Activated CD8-positive, alpha-beta T cell treated with anti-CD3 and anti-CD28 coated beads, Interleukin-2, amount 10 ng/mL, durations not matched to agents 7 days and 5 days (primary cell): ENCODE data around the gene STRN. TPM values are rescaled to one million over a fixed set of nuclear protein-coding genes. Genes with fewer than 3 reads are reported as not detected.
A peak's percentile ranks its signal among the peaks of the same experiment; 100 is the strongest.
"Not testable (repeated sequence)": the region's sequence is repeated elsewhere in the genome, so short reads cannot be mapped to it uniquely, and the experiment has no call there.

ENCODE experiments used
- ATAC-seq: fragments of 150-1000 bp; cut with Tn5 transposase; one replicate; pipeline ENCODE4 v1.10.0; 2021; ENCODE audit warnings: moderate library complexity
- CTCF ChIA-PET: fragments of 350-600 bp; sonication (Branson Sonifier 250); formaldehyde crosslinking; loops from one replicate; lab custom pipeline; 2021; ENCODE audit warnings: antibody characterized with exemption; lab: Charles Lee
- POLR2A ChIA-PET: fragments of 350-600 bp; sonication (Branson Sonifier 250); formaldehyde crosslinking; loops from one replicate; lab custom pipeline; 2021; ENCODE audit warnings: antibody characterized with exemption; lab: Charles Lee
- DNase-seq: peaks from one replicate; pipeline ENCODE4 v3.0.0-alpha.2; 2020
- H3K27ac Mint-ChIP-seq: one replicate; pipeline ENCODE4 v1.8.0; 2021; ENCODE audit warnings: mild to moderate bottlenecking, mixed read lengths
- H3K27me3 Mint-ChIP-seq: one replicate; pipeline ENCODE4 v1.8.0; 2021; ENCODE audit warnings: low read depth, mixed read lengths
- H3K36me3 Mint-ChIP-seq: one replicate; pipeline ENCODE4 v1.8.0; 2021; ENCODE audit warnings: low read depth, mixed read lengths
- H3K4me1 Mint-ChIP-seq: one replicate; pipeline ENCODE4 v1.8.0; 2021; ENCODE audit warnings: low read depth, mixed read lengths
- H3K4me3 Mint-ChIP-seq: one replicate; pipeline ENCODE4 v1.8.0; 2021; ENCODE audit warnings: mild to moderate bottlenecking, mixed read lengths
- H3K9me3 Mint-ChIP-seq: one replicate; pipeline ENCODE4 v1.8.0; 2022; ENCODE audit warnings: mixed read lengths; ENCODE audit not compliant: insufficient read depth
- total RNA-seq, 2 experiments: library from RNA; stranded (reverse); gene quantifications; one replicate each; pipeline ENCODE4 v1.2.3, GENCODE V29; 2021

STRN gene
- total RNA-seq, 2 experiments from 2014 or later: 35.8 to 38.1 TPM

- H3K9me3 Mint-ChIP-seq, H3K27me3 Mint-ChIP-seq, DNase-seq, CTCF ChIA-PET, POLR2A ChIA-PET, H3K4me1 Mint-ChIP-seq, ATAC-seq, H3K4me3 Mint-ChIP-seq, H3K27ac Mint-ChIP-seq: not testable (repeated sequence)
- peaks cover 16% of the 10 kb centered on the region for H3K36me3 Mint-ChIP-seq
Measured at GRCh38 chr2:36979007-36979406, 12.7 kb upstream of the STRN start.

GRCh38 chr2:36976065-36976464 is 9.7 kb upstream of the STRN start:
- H3K4me1 Mint-ChIP-seq: no peaks in the 10 kb centered on the region
- CTCF ChIA-PET: no interaction called here
- H3K27ac Mint-ChIP-seq: no peak overlapping the region
- DNase-seq (no peak), ATAC-seq (no peak)
- H3K9me3 Mint-ChIP-seq: no peaks in the 10 kb centered on the region
- no peak overlapping the region for H3K4me3 Mint-ChIP-seq
- H3K27me3 Mint-ChIP-seq: no peaks in the 10 kb centered on the region
- peaks cover 15% of the 10 kb centered on the region for H3K36me3 Mint-ChIP-seq
- POLR2A ChIA-PET: interaction anchor here (2.1 kb wide), 1 partner anchor 9 kb away, joined by 7 read pairs; the partner anchor contains the start of gene STRN

DNA sequence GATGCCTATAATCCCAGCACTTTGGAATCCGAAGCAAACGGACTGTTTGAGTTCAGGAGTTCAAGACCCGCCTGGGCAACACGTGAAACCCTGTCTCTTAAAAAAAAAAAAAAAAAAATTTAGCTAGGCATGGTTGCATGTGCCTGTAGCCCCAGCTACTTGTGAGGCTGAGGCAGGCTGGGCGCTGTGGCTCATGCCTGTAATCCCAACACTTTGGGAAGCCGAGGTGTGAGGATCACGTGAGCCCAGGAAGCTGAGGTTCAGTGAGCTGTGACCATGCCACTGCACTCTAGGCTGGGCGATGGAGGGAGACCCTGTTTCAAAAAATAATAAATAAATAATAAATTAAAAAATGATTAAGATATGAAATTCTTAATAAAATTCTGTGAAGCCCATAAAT is 9.0 kb upstream of the STRN start:
- Mint-ChIP-seq H3K9me3 (no peaks in the 10 kb centered on the region), H3K4me1 (no peaks in the 10 kb centered on the region), H3K36me3 (peaks cover 13% of the 10 kb centered on the region), H3K4me3 (no peak overlapping the region), H3K27me3 (no peaks in the 10 kb centered on the region), H3K27ac (no peak overlapping the region)
- ChIA-PET CTCF (no interaction called here), POLR2A (interaction anchor here (2.1 kb wide), 1 partner anchor 9 kb away, joined by 7 read pairs; the partner anchor contains the start of gene STRN)
- DNase-seq (no peak), ATAC-seq (no peak)

DNA sequence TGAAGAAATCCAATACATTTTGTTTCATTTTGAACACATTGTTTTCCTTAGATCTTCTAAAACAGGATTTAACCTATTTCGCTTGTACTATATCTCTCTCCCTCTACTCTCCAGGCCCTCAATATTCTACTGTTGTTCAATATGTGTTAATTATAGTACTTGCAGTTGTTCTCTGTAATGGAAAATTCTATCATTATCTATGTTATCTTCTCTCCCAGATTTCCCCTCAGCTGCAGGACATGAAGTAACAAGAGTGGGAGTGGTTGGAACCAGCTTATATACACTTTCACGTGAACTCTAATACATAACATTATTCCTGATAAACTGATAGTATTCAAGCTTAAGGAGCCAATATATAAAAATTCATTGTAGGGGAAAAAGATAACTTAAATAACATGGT is 7.0 kb upstream of the STRN start:
- H3K9me3 Mint-ChIP-seq: no peaks in the 10 kb centered on the region

GRCh38 chr2:36971990-36972389 is 5.7 kb upstream of the STRN start:
- Mint-ChIP-seq H3K27ac (no peak overlapping the region), H3K36me3 (no peaks in the 10 kb centered on the region), H3K9me3 (no peaks in the 10 kb centered on the region), H3K4me1 (peaks cover 19% of the 10 kb centered on the region), H3K4me3 (no peak overlapping the region), H3K27me3 (no peaks in the 10 kb centered on the region)
- no peak for ATAC-seq
- DNase-seq: no peak
- CTCF ChIA-PET: no interaction called here
- POLR2A ChIA-PET: no interaction called here

More for the DNA sequence above, 7.0 kb upstream of the STRN start:
- H3K4me3 Mint-ChIP-seq: no peak overlapping the region
- CTCF ChIA-PET: interaction anchor here (0.8 kb wide), 1 partner anchor 32 kb away, joined by 3 read pairs; no protein-coding TSS in a partner anchor
- peaks cover 4% of the 10 kb centered on the region for H3K36me3 Mint-ChIP-seq
- H3K27me3 Mint-ChIP-seq: no peaks in the 10 kb centered on the region
- H3K4me1 Mint-ChIP-seq: peaks cover 6% of the 10 kb centered on the region
- ATAC-seq: no peak
- no peak for DNase-seq
- POLR2A ChIA-PET: no interaction called here
- no peak overlapping the region for H3K27ac Mint-ChIP-seq

- peaks cover 39% of the 10 kb centered on the region for H3K4me1 Mint-ChIP-seq
- no peaks in the 10 kb centered on the region for H3K27me3 Mint-ChIP-seq
- ChIA-PET CTCF (no interaction called here), POLR2A (interaction anchor here (0.5 to 2.3 kb wide), 6 partner anchors 8 to 678 kb away, joined by 3 to 7 read pairs (median 4); partner anchors contain the start of genes EIF2AK2 and GPATCH11)
- DNase-seq: no peak
- peak overlapping the region; percentile 93 for H3K4me3 Mint-ChIP-seq
- H3K36me3 Mint-ChIP-seq: peaks cover 8% of the 10 kb centered on the region
- peak overlapping the region; percentile 92 for H3K27ac Mint-ChIP-seq
- ATAC-seq: no peak
- H3K9me3 Mint-ChIP-seq: no peaks in the 10 kb centered on the region
Measured at GRCh38 chr2:36967236-36967876, 1.0 kb upstream of the STRN start.

DNA sequence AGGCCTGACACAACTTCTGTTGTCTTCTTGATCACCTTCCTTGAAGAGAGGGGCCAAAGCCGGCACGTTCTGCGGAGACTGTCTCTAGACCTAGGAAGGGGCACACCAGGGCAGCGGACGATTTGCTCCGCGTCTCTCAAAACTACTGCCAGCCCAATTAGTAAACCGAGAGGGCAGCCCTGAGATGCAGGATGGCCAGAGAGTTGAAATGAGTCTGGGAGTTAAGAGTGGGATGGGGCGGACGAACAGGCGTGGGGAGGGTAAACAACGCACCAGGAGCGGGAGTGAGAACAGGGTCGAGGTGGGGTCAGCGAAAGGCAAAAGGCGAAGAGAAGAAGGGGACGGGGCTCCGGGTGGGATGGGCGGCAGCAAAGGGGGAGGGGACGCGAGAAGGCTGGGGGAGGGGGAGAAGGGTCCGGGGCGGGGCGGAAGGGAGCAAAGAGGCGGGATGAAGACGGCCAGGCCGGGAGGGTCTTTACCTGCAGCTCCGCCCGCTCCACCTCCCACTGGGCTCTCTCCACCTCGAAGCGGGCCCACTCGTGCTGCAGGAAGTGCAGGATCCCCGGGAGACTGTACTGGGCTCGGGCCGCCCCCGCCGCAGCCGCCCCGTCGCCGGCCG is 476 bp downstream of the STRN start:
- no peaks in the 10 kb centered on the region for H3K27me3 Mint-ChIP-seq
- POLR2A ChIA-PET: interaction anchor here (0.7 to 2.3 kb wide), 4 partner anchors 10 to 191 kb away, joined by 3 to 7 read pairs (median 4); partner anchors contain the start of gene EIF2AK2

DNA sequence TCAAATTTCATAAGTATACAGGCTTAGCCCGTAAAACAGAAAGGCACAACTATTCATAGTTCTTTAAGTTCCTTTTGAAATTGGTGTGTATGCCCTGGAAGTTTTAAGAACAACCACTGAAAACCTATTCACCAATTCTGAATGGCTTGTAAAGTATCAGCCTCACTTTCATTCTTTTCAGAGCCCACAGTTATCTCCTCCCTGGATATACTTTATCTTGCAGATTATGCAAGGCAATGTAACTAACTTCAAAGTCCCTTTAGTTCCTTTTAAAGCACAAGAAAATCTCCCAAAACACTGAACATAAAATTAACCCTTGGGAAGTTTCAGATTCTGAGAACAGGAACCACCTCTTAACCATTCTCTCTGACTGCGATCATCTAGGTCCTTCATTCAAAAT is 1.1 kb downstream of the STRN start:
- Mint-ChIP-seq H3K27ac (peak overlapping the region; percentile 92), H3K9me3 (no peaks in the 10 kb centered on the region), H3K4me1 (peaks cover 48% of the 10 kb centered on the region), H3K27me3 (no peaks in the 10 kb centered on the region), H3K4me3 (peak overlapping the region; percentile 93), H3K36me3 (peaks cover 14% of the 10 kb centered on the region)
- ChIA-PET POLR2A (interaction anchor here (0.5 kb wide), 1 partner anchor 343 kb away, joined by 3 read pairs; no protein-coding TSS in a partner anchor), CTCF (no interaction called here)
- DNase-seq (no peak), ATAC-seq (no peak)

More for the DNA sequence above, 476 bp downstream of the STRN start:
- peaks cover 12% of the 10 kb centered on the region for H3K36me3 Mint-ChIP-seq
- peak overlapping the region; percentile 92 for H3K27ac Mint-ChIP-seq
- H3K9me3 Mint-ChIP-seq: no peaks in the 10 kb centered on the region
- CTCF ChIA-PET: no interaction called here
- H3K4me3 Mint-ChIP-seq: peak overlapping the region; percentile 93
- peaks cover 45% of the 10 kb centered on the region for H3K4me1 Mint-ChIP-seq
- DNase-seq (peak; percentile 62), ATAC-seq (peak; percentile 32)

DNA sequence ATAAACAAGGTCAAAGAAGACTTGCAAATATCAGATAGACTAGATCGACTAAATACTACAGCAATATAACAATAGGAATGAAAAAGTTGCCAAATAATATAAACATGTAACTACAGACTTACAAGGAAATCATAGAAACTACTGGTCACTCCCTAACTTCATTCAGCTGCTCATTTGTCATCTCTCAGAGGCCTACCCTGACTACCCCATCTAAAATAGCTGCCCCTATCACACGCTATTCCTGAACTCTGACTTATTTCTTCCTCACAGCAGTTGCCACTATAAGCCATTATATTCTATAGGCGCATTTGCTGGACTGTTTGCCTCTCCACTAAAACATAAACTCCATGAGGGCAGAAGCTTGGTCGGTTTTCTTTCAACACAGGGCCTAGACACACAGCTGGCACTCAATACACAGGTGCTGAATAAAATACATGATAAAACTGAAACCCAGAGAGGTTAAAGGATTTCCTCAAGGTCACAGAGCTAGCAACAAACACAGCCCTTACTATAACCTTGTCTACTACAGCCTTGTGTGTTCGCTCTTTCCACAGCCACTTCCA is 1.8 kb downstream of the STRN start:
- H3K4me3 Mint-ChIP-seq: peak overlapping the region; percentile 93
- ATAC-seq: no peak
- H3K9me3 Mint-ChIP-seq: no peaks in the 10 kb centered on the region
- H3K27me3 Mint-ChIP-seq: no peaks in the 10 kb centered on the region
- ChIA-PET CTCF (no interaction called here), POLR2A (interaction anchor here (0.5 kb wide), 1 partner anchor 343 kb away, joined by 3 read pairs; no protein-coding TSS in a partner anchor)
- H3K4me1 Mint-ChIP-seq: peaks cover 53% of the 10 kb centered on the region
- H3K27ac Mint-ChIP-seq: no peak overlapping the region
- no peak for DNase-seq
- H3K36me3 Mint-ChIP-seq: peaks cover 14% of the 10 kb centered on the region

DNA sequence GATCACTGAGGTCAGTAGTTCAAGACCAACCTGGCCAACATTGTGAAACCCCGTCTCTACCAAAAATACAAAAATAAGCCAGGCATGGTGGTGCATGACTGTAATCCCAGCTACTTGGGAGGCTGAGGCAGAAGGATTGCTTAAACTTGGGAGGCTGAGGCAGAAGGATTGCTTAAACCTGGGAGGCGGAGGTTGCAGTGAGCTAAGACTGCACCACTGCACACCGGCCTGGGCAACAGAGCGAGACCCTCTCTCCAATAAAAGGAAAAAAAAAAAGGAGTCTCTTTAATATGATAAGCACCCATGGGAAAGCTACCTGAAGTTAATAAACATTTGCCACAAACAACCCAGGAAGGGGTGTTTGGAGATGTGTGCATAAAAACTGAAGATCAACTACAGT is 2.6 kb downstream of the STRN start:
- DNase-seq: no peak
- peaks cover 14% of the 10 kb centered on the region for H3K36me3 Mint-ChIP-seq
- no peak overlapping the region for H3K4me3 Mint-ChIP-seq
- peaks cover 56% of the 10 kb centered on the region for H3K4me1 Mint-ChIP-seq
- H3K9me3 Mint-ChIP-seq: no peaks in the 10 kb centered on the region
- POLR2A ChIA-PET: no interaction called here
- CTCF ChIA-PET: no interaction called here
- ATAC-seq: no peak
- no peak overlapping the region for H3K27ac Mint-ChIP-seq
- no peaks in the 10 kb centered on the region for H3K27me3 Mint-ChIP-seq

DNA sequence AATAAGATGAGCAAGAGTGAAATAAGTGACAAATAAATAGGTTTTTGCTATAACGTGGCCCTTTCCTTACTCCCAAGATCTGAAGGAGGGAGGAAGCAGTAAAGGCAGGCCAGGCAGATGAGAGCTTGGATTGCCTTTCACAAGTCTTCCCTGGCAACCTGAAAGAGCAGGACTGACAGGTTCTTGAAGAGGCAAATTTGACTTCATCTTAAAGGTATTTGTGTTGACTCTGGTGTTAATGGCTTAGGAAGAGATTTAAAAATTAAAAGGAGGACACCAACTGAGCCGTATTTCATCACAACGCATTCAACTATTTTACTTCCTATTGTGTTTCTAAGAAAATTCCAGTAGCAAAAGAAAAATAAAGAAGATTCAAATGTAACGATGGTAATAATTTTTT is 3.2 kb downstream of the STRN start:
- Mint-ChIP-seq H3K9me3 (no peaks in the 10 kb centered on the region), H3K4me1 (peaks cover 55% of the 10 kb centered on the region), H3K4me3 (no peak overlapping the region), H3K27ac (no peak overlapping the region), H3K27me3 (no peaks in the 10 kb centered on the region), H3K36me3 (peaks cover 18% of the 10 kb centered on the region)
- ATAC-seq: no peak
- CTCF ChIA-PET: no interaction called here
- POLR2A ChIA-PET: no interaction called here
- no peak for DNase-seq

GRCh38 chr2:36960773-36961172 is 5.6 kb downstream of the STRN start:
- Mint-ChIP-seq H3K27me3 (no peaks in the 10 kb centered on the region), H3K4me3 (no peak overlapping the region), H3K36me3 (peaks cover 22% of the 10 kb centered on the region), H3K27ac (no peak overlapping the region), H3K4me1 (peaks cover 49% of the 10 kb centered on the region), H3K9me3 (no peaks in the 10 kb centered on the region)
- DNase-seq: no peak
- ATAC-seq: no peak
- ChIA-PET CTCF (no interaction called here), POLR2A (no interaction called here)
